ENCODE data around the gene CNOT10.
"Not testable (repeated sequence)": the region's sequence is repeated elsewhere in the genome, so short reads cannot be mapped to it uniquely, and the experiment has no call there.

Gene CNOT10

GRCh38 chr3:32759342-32759741 is 74.4 kb downstream of the CNOT10 start:
- DNase-seq (ENCODE audit: low read depth) = no peak

GRCh38 chr3:32764481-32764880 is 79.5 kb downstream of the CNOT10 start:
- no peak for DNase-seq (ENCODE audit: low read depth)

GRCh38 chr3:32778389-32778788 is 93.4 kb downstream of the CNOT10 start:
- no peak for DNase-seq (ENCODE audit: low read depth)

GRCh38 chr3:32780071-32780734 is 95.2 kb downstream of the CNOT10 start:
- no peak for DNase-seq (ENCODE audit: low read depth)

- no peak for DNase-seq (ENCODE audit: low read depth)
These were observed 95.8 kb downstream of the CNOT10 start for GRCh38 chr3:32780735-32781210.

GRCh38 chr3:32781211-32781968 is 96.4 kb downstream of the CNOT10 start:
- DNase-seq (ENCODE audit: low read depth) = peak; percentile 40

GRCh38 chr3:32781969-32782270 is 96.9 kb downstream of the CNOT10 start:
- DNase-seq (ENCODE audit: low read depth) = not testable (repeated sequence)

- no peak for DNase-seq (ENCODE audit: low read depth)
These were observed 97.4 kb downstream of the CNOT10 start for GRCh38 chr3:32782407-32782806.

- no peak for DNase-seq (ENCODE audit: low read depth)
These were observed 106.8 kb downstream of the CNOT10 start for GRCh38 chr3:32791833-32792232.

- DNase-seq (ENCODE audit: low read depth) = no peak
These were observed 109.7 kb downstream of the CNOT10 start for GRCh38 chr3:32794487-32795308.

GRCh38 chr3:32796384-32796950 is 111.5 kb downstream of the CNOT10 start:
- not testable (repeated sequence) for DNase-seq (ENCODE audit: low read depth)

GRCh38 chr3:32797776-32798175 is 112.8 kb downstream of the CNOT10 start:
- no peak for DNase-seq (ENCODE audit: low read depth)

GRCh38 chr3:32801440-32801839 is 116.5 kb downstream of the CNOT10 start:
- DNase-seq (ENCODE audit: low read depth) = not testable (repeated sequence)

- no peak for DNase-seq (ENCODE audit: low read depth)
These were observed 128.2 kb downstream of the CNOT10 start for GRCh38 chr3:32813180-32813579.

- no peak for DNase-seq (ENCODE audit: low read depth)
These were observed 129.4 kb downstream of the CNOT10 start for GRCh38 chr3:32814361-32814760.

GRCh38 chr3:32815841-32816438 is 131.0 kb downstream of the CNOT10 start:
- DNase-seq (ENCODE audit: low read depth) = no peak

- no peak for DNase-seq (ENCODE audit: low read depth)
These were observed 131.7 kb downstream of the CNOT10 start for GRCh38 chr3:32816439-32817256.

- no peak for DNase-seq (ENCODE audit: low read depth)
These were observed 132.2 kb downstream of the CNOT10 start for GRCh38 chr3:32817257-32817557.

GRCh38 chr3:32817558-32818228 is 132.7 kb downstream of the CNOT10 start, which contains the start of gene TRIM71:
TRIM71 (plus strand) TSS chr3:32817997; CDS start chr3:32818081, 84 bp downstream.
- no peak for DNase-seq (ENCODE audit: low read depth)

GRCh38 chr3:32818229-32818969 is 133.4 kb downstream of the CNOT10 start:
- no peak for DNase-seq (ENCODE audit: low read depth)
